Osteocyte (in vitro differentiated cells): Measurements from ENCODE around the gene SYCP2L. TPM values are rescaled to one million over a fixed set of nuclear protein-coding genes. Genes with fewer than 3 reads are reported as not detected.

Experiments used
- DNase-seq: peaks from one replicate; pipeline ENCODE4 v3.0.0; 2021; ENCODE audit warnings: mixed read lengths; ENCODE audit not compliant: unreplicated experiment; ENCODE audit errors: extremely low spot score
- H3K27ac Mint-ChIP-seq: one replicate; pipeline ENCODE4 v1.8.0; 2021; ENCODE audit warnings: mild to moderate bottlenecking, mixed read lengths; ENCODE audit not compliant: unreplicated experiment
- H3K27me3 Mint-ChIP-seq: one replicate; pipeline ENCODE4 v1.8.0; 2021; ENCODE audit warnings: mixed read lengths; ENCODE audit not compliant: unreplicated experiment
- H3K36me3 Mint-ChIP-seq: one replicate; pipeline ENCODE4 v1.8.0; 2021; ENCODE audit warnings: mixed read lengths; ENCODE audit not compliant: unreplicated experiment
- H3K4me1 Mint-ChIP-seq: one replicate; pipeline ENCODE4 v1.8.0; 2021; ENCODE audit warnings: mixed read lengths; ENCODE audit not compliant: unreplicated experiment
- H3K4me3 Mint-ChIP-seq: one replicate; pipeline ENCODE4 v1.8.0; 2021; ENCODE audit warnings: mild to moderate bottlenecking, moderate library complexity, mixed read lengths; ENCODE audit not compliant: unreplicated experiment
- H3K9me3 Mint-ChIP-seq: one replicate; pipeline ENCODE4 v1.8.0; 2021; ENCODE audit warnings: mixed read lengths; ENCODE audit not compliant: unreplicated experiment
- total RNA-seq: library from RNA; stranded (reverse); gene quantifications from 2 replicates; pipeline ENCODE4 v1.2.1, GENCODE V29; 2021
- TF ChIP-seq, protein P1 (sequence below): fragments of 200-600 bp; sonication (generic); IDR thresholded peaks from 2 replicates; pipeline ENCODE4 v1.5.0; 2021; ENCODE audit warnings: antibody characterized with exemption, mild to moderate bottlenecking, moderate library complexity

Gene SYCP2L
- total RNA-seq, 1 donor from 2014 or later: 4.3 TPM

DNA sequence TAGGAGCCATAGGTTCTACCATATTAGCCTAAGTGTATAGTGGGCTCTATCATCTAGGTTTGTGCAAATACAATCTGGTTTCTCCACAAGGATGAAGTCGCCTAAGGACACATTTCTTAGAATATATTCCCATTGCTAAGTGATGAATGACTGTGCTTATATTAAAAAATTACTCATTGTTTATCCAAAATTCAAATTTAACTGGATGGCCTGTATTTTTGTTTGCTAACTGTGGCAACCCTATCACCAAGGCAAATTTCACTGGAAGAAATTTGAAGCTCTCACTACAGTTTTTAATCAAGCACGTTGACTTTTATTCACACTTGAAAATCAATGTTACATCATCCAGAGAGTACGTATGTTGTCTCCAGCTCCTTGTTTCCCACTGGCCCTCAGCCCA is 18.9 kb upstream of the SYCP2L start:
- no peaks in the 10 kb centered on the region for H3K4me1 Mint-ChIP-seq
- TF ChIP-seq, protein P1, sequence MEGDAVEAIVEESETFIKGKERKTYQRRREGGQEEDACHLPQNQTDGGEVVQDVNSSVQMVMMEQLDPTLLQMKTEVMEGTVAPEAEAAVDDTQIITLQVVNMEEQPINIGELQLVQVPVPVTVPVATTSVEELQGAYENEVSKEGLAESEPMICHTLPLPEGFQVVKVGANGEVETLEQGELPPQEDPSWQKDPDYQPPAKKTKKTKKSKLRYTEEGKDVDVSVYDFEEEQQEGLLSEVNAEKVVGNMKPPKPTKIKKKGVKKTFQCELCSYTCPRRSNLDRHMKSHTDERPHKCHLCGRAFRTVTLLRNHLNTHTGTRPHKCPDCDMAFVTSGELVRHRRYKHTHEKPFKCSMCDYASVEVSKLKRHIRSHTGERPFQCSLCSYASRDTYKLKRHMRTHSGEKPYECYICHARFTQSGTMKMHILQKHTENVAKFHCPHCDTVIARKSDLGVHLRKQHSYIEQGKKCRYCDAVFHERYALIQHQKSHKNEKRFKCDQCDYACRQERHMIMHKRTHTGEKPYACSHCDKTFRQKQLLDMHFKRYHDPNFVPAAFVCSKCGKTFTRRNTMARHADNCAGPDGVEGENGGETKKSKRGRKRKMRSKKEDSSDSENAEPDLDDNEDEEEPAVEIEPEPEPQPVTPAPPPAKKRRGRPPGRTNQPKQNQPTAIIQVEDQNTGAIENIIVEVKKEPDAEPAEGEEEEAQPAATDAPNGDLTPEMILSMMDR: no peak

DNA sequence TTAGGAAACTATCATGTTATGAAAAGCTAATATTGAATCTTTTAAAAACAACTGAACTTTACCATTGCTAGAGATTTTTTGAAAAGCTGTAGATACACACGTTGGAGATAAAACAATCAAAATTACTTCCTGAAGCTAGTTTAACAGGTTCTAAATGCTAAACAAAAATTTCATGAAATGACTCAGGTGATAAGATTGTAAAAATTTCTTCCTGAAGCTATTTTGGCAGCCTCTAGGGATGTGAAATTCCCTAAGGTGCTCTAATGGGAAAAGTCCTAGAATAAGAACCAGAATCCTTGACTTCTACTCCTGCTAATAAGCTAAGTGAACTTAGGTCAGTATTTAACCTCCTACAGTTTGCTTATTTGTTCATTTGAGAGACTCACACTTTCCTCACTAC is 13.5 kb upstream of the SYCP2L start:
- Mint-ChIP-seq H3K9me3 (no peaks in the 10 kb centered on the region), H3K4me3 (no peak overlapping the region), H3K27ac (no peak overlapping the region), H3K27me3 (peaks cover 26% of the 10 kb centered on the region), H3K36me3 (no peaks in the 10 kb centered on the region), H3K4me1 (no peaks in the 10 kb centered on the region)
- TF ChIP-seq, protein P1: no peak
- no peak for DNase-seq

More for the DNA sequence above, 18.9 kb upstream of the SYCP2L start:
- no peak for DNase-seq
- no peaks in the 10 kb centered on the region for H3K9me3 Mint-ChIP-seq
- H3K36me3 Mint-ChIP-seq: no peaks in the 10 kb centered on the region
- H3K4me3 Mint-ChIP-seq: no peak overlapping the region
- H3K27ac Mint-ChIP-seq: no peak overlapping the region
- H3K27me3 Mint-ChIP-seq: peaks cover 3% of the 10 kb centered on the region

DNA sequence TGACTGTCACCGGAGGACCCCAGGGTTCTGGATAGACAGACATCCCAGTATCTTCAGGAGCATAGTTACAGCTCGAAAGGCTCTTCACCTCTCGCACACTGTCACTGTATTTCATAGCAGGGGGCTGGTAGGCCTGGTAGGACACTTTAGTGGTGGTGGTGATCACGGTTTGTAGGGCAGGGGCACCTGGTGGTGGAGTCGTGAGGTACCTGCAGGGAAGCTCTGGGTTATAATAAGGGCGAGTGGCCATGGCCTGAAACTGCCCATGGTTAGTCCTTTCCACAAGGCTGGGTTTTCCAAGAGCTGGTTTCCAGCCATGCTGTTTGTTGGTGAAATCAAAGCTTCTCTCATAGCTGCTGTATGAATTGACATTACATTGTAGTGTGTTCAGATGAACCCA is 12.6 kb upstream of the SYCP2L start:
- Mint-ChIP-seq H3K9me3 (no peaks in the 10 kb centered on the region), H3K4me1 (no peaks in the 10 kb centered on the region), H3K36me3 (no peaks in the 10 kb centered on the region), H3K27ac (no peak overlapping the region), H3K27me3 (peaks cover 27% of the 10 kb centered on the region), H3K4me3 (no peak overlapping the region)
- TF ChIP-seq, protein P1: no peak
- no peak for DNase-seq

DNA sequence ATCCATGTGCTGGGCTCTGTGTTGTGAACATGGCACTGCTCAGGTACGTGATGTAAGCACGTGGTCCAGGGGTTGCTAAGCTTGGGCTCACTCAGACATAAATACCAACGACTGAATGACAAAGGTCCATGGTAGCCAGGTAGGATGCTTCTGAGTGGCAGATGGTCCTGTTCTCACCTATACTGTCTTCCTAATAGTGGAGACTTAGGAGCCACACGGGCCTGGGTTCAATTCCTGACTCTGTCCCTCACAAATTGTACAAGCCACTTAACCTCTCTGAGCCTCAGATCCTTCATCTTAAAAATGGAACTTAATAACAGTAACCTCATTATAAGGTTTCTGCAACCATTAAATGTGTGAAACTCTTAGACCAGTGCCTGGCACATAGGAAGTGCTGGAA is 11.8 kb upstream of the SYCP2L start:
- H3K9me3 Mint-ChIP-seq: no peaks in the 10 kb centered on the region
- peaks cover 36% of the 10 kb centered on the region for H3K27me3 Mint-ChIP-seq
- no peaks in the 10 kb centered on the region for H3K4me1 Mint-ChIP-seq
- H3K36me3 Mint-ChIP-seq: no peaks in the 10 kb centered on the region
- TF ChIP-seq, protein P1: no peak
- no peak overlapping the region for H3K27ac Mint-ChIP-seq
- no peak overlapping the region for H3K4me3 Mint-ChIP-seq
- DNase-seq: no peak

DNA sequence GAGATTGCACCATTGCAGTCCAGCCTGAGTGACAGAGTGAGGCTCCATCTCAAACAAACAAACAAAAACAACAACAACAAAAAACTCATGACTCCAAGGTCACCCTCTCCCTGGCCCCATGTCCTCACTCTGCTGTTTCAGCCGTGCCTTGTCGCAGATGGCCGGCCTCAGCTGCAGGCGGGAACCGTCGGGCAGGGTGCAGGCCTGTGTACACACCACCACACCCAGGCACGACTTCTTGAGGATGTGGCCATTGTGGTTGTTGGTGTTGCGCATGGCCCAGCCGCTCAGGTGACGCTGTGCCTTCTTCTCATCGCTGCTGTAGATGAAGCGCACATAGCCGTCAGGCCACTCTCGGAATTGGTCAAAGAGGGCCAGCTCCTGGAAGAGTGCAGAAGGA is 9.8 kb upstream of the SYCP2L start:
- Mint-ChIP-seq H3K27ac (no peak overlapping the region), H3K4me3 (no peak overlapping the region), H3K36me3 (no peaks in the 10 kb centered on the region), H3K9me3 (no peaks in the 10 kb centered on the region), H3K27me3 (peaks cover 53% of the 10 kb centered on the region), H3K4me1 (peaks cover 2% of the 10 kb centered on the region)
- TF ChIP-seq, protein P1: no peak
- no peak for DNase-seq
